Neural progenitor cell (in vitro differentiated cells): ENCODE data around the gene PSORS1C2. TPM values are rescaled to one million over a fixed set of nuclear protein-coding genes. Genes with fewer than 3 reads are reported as not detected.

Source experiments
- DNase-seq: peaks from one replicate; pipeline ENCODE4 v3.0.0-alpha.2; 2016; ENCODE audit warnings: low spot score
- H2AFZ ChIP-seq: fragments of 200-600 bp; sonication (generic); replicated peaks from 2 replicates; pipeline ENCODE4 v1.6.1; 2016; ENCODE audit warnings: antibody characterized with exemption
- H3F3A ChIP-seq: fragments of 200-600 bp; sonication (generic); 2 replicates; pipeline ENCODE4 v1.6.1; 2016; ENCODE audit warnings: antibody characterized with exemption, low read depth
- H3K27ac ChIP-seq: fragments of 200-600 bp; sonication (generic); 2 replicates; pipeline ENCODE4 v1.5.1; 2016; ENCODE audit warnings: mild to moderate bottlenecking
- H3K27me3 ChIP-seq: fragments of 200-600 bp; sonication (generic); 2 replicates; pipeline ENCODE4 v1.6.1; 2016; ENCODE audit warnings: mild to moderate bottlenecking, moderate library complexity
- H3K36me3 ChIP-seq: fragments of 200-600 bp; sonication (generic); 2 replicates; pipeline ENCODE4 v1.5.1; 2016
- H3K4me1 ChIP-seq: fragments of 200-600 bp; sonication (generic); 2 replicates; pipeline ENCODE4 v1.6.1; 2016; ENCODE audit warnings: mixed run types
- H3K4me2 ChIP-seq: fragments of 200-600 bp; sonication (generic); 2 replicates; pipeline ENCODE4 v1.6.1; 2016
- H3K4me3 ChIP-seq: fragments of 200-600 bp; sonication (generic); 2 replicates; pipeline ENCODE4 v1.5.1; 2016
- H3K79me2 ChIP-seq: fragments of 200-600 bp; sonication (generic); 2 replicates; pipeline ENCODE4 v1.6.1; 2016; ENCODE audit warnings: low read depth
- H3K9ac ChIP-seq: fragments of 200-600 bp; sonication (generic); 2 replicates; pipeline ENCODE4 v1.6.1; 2016
- H3K9me3 ChIP-seq: fragments of 200-600 bp; sonication (generic); 2 replicates; pipeline ENCODE4 v1.5.1; 2016; ENCODE audit warnings: low read depth
- H4K20me1 ChIP-seq: fragments of 200-600 bp; sonication (generic); 2 replicates; pipeline ENCODE4 v1.6.1; 2016; ENCODE audit warnings: low read depth
- H3K27ac Mint-ChIP-seq: 3 replicates; pipeline ENCODE4 v1.8.0; 2021; ENCODE audit warnings: mixed read lengths
- H3K27me3 Mint-ChIP-seq: 2 replicates; pipeline ENCODE4 v1.8.0; 2022; ENCODE audit warnings: low read depth, mild to moderate bottlenecking, inconsistent platforms, moderate library complexity, mixed read lengths; ENCODE audit not compliant: insufficient read depth
- H3K36me3 Mint-ChIP-seq: 3 replicates; pipeline ENCODE4 v1.8.0; 2021; ENCODE audit warnings: mixed read lengths
- H3K4me1 Mint-ChIP-seq: 3 replicates; pipeline ENCODE4 v1.8.0; 2021; ENCODE audit warnings: mixed read lengths
- H3K4me3 Mint-ChIP-seq: 3 replicates; pipeline ENCODE4 v1.8.0; 2021; ENCODE audit warnings: mild to moderate bottlenecking, moderate library complexity, mixed read lengths
- H3K9me3 Mint-ChIP-seq: 3 replicates; pipeline ENCODE4 v1.8.0; 2020; ENCODE audit warnings: mixed read lengths
- CTCF ChIP-seq: fragments of 200-600 bp; sonication (generic); IDR thresholded peaks from 2 replicates; pipeline ENCODE4 v1.5.1; 2017; ENCODE audit warnings: antibody characterized with exemption, mild to moderate bottlenecking
- EZH2 ChIP-seq: fragments of 200-600 bp; sonication (generic); IDR thresholded peaks from 2 replicates; pipeline ENCODE4 v1.6.1; 2017; ENCODE audit warnings: antibody characterized with exemption, mild to moderate bottlenecking, moderate library complexity
- EZH2phosphoT487 ChIP-seq: fragments of 200-600 bp; sonication (generic); IDR thresholded peaks from 2 replicates; pipeline ENCODE4 v1.6.1; 2017; ENCODE audit warnings: antibody characterized with exemption
- total RNA-seq: library from RNA; depleted of rRNA; stranded (reverse); fragments of >200 nt; gene quantifications from 2 replicates; pipeline ENCODE4 v1.2.3, GENCODE V29; 2015; ENCODE audit warnings: low replicate concordance

The PSORS1C2 gene
- total RNA-seq, 1 donor from 2014 or later: not detected

DNA sequence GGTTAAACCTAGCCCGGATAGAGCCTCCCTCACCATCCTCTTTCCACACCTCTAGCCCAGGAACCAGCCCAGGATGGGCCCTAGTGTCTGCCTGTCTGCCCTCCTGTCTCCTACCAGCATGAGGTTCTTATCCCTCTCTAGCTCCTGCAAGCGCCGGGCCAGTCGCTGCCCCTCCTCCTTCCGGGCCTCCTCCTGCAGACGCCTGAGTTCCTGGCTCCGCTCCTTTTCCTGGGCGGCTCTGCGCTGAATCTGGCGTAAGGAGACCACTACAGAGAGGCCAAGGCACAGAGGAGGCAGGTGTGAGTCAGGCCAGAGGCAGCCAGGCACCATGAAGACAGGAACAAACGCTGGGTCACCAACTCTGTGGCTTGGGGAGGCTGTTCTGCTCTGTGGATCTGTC is 4.3 kb upstream of the PSORS1C2 start:
- Histone ChIP-seq H3K27me3 (no peaks in the 10 kb centered on the region), H3K9ac (no peak overlapping the region), H3F3A (peaks cover 17% of the 10 kb centered on the region), H3K4me1 (peaks cover 16% of the 10 kb centered on the region), H2AFZ (no peak overlapping the region), H3K4me3 (no peak overlapping the region), H3K36me3 (no peaks in the 10 kb centered on the region), H3K4me2 (no peak overlapping the region), H4K20me1 (no peaks in the 10 kb centered on the region), H3K9me3 (no peaks in the 10 kb centered on the region), H3K79me2 (no peaks in the 10 kb centered on the region), H3K27ac (no peak overlapping the region)
- Mint-ChIP-seq H3K27me3 (peaks cover 4% of the 10 kb centered on the region), H3K27ac (no peak overlapping the region), H3K36me3 (peaks cover 12% of the 10 kb centered on the region), H3K4me1 (peaks cover 23% of the 10 kb centered on the region), H3K4me3 (no peak overlapping the region), H3K9me3 (peaks cover 3% of the 10 kb centered on the region)
- TF ChIP-seq CTCF (no peak), EZH2 (no peak), EZH2phosphoT487 (no peak)
- DNase-seq: peak; percentile 70

DNA sequence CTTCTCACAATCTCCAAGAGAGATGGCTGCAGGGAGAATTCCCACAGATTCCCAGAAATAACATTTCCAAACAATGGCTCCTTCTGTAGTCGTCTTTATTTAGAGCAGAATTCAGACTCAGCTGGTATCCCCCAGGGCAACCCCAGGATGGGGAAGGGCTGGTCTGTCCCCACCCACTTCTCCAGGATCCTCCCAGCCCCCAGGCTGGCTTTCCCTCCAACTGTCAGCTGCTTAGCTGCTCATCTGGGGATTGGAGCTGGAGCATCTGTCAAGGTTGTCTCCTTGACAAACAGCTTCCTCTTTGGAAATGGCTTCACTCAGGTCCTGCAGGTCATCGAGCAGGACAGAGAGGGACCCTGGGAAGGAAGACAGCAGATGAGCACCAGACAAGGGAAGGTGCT is 3.5 kb upstream of the PSORS1C2 start:
- H3K27me3 Mint-ChIP-seq: peaks cover 4% of the 10 kb centered on the region
- DNase-seq: no peak
- no peak overlapping the region for H2AFZ ChIP-seq
- peaks cover 16% of the 10 kb centered on the region for H3K4me1 ChIP-seq
- no peaks in the 10 kb centered on the region for H3K27me3 ChIP-seq
- H3K4me3 Mint-ChIP-seq: no peak overlapping the region
- no peak overlapping the region for H3K27ac ChIP-seq
- no peaks in the 10 kb centered on the region for H3K79me2 ChIP-seq
- H3K4me3 ChIP-seq: no peak overlapping the region
- no peaks in the 10 kb centered on the region for H3K36me3 ChIP-seq
- no peak overlapping the region for H3K4me2 ChIP-seq
- peaks cover 12% of the 10 kb centered on the region for H3K36me3 Mint-ChIP-seq
- no peaks in the 10 kb centered on the region for H3K9me3 ChIP-seq
- H3F3A ChIP-seq: peaks cover 17% of the 10 kb centered on the region
- TF ChIP-seq EZH2phosphoT487 (no peak), EZH2 (no peak), CTCF (no peak)
- peaks cover 3% of the 10 kb centered on the region for H3K9me3 Mint-ChIP-seq
- no peaks in the 10 kb centered on the region for H4K20me1 ChIP-seq
- no peak overlapping the region for H3K9ac ChIP-seq
- H3K4me1 Mint-ChIP-seq: peaks cover 27% of the 10 kb centered on the region
- peak overlapping the region; percentile 84 for H3K27ac Mint-ChIP-seq

DNA sequence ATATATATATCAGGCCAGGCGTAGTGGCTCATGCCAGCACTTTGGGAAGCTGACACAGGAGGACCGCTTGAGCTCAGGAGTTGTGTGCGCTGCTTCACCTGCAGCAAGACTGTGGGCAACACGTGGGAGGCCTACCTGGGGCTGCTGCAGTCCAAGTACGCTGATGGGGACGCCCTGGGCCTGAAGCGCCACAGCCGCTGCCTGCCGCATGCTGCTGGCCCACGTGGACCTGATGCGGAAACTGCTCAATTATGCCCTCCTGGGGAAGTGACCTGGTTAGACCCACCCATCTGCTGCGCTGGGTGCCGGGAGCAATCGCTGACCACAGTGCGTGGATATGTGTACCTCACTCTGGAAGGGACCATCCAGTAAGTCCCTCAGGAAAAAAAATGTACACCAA is 1.8 kb upstream of the PSORS1C2 start:
- Histone ChIP-seq H3K4me2 (no peak overlapping the region), H3K36me3 (no peaks in the 10 kb centered on the region), H3K4me1 (peaks cover 16% of the 10 kb centered on the region), H3K9me3 (no peaks in the 10 kb centered on the region), H3F3A (peaks cover 17% of the 10 kb centered on the region), H2AFZ (no peak overlapping the region), H4K20me1 (no peaks in the 10 kb centered on the region), H3K79me2 (no peaks in the 10 kb centered on the region), H3K4me3 (no peak overlapping the region), H3K27ac (no peak overlapping the region), H3K9ac (no peak overlapping the region), H3K27me3 (no peaks in the 10 kb centered on the region)
- Mint-ChIP-seq H3K9me3 (peaks cover 3% of the 10 kb centered on the region), H3K27ac (no peak overlapping the region), H3K36me3 (peaks cover 9% of the 10 kb centered on the region), H3K27me3 (peaks cover 8% of the 10 kb centered on the region), H3K4me1 (peaks cover 27% of the 10 kb centered on the region), H3K4me3 (no peak overlapping the region)
- TF ChIP-seq EZH2phosphoT487 (no peak), EZH2 (no peak), CTCF (no peak)
- DNase-seq: no peak
